Stimulated activated naive CD4-positive, alpha-beta T cell treated with Interleukin-2 at 50 U/mL for 16 hours (primary cell): ENCODE results near the gene NSL1.
"Not testable (repeated sequence)": the region's sequence is repeated elsewhere in the genome, so short reads cannot be mapped to it uniquely, and the experiment has no call there.

Experiments
- DNase-seq: peaks from one replicate; lab custom pipeline; 2025; lab: John Stamatoyannopoulos, UW

Gene NSL1

DNA sequence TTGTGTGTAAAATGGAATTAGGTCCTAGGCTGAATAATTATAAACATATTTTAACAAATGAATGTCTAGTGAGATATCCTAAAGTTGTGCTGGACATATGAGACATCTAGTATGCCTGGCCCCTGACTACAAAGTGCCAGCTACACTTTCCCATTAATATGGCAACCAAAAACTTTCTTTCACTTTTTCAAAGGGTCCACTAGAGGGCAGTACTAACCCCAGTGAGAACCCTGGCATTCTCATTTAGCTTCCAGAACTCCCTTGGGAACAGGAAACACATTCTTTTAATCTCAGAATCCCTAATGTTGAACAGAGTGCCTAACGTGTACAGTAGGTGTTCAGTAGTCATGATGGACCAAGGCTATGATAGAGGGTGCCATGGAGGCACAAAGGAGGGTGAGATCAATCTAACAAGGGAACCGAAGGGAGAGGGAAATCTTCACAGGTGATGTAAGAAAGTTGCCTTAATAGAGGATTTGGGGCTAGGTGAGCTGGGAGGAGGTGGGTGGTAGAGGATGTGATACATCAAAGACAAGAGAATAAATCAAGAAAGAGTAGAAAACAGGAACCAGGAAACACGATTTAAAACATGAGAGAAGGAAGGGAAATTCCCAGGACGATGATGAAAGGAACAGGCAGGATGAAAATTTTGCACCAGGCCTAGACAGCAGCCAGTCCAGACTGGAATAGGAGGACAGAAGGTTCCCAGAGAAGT lies 41.6 kb downstream of the NSL1 start:
- no peak for DNase-seq

DNA sequence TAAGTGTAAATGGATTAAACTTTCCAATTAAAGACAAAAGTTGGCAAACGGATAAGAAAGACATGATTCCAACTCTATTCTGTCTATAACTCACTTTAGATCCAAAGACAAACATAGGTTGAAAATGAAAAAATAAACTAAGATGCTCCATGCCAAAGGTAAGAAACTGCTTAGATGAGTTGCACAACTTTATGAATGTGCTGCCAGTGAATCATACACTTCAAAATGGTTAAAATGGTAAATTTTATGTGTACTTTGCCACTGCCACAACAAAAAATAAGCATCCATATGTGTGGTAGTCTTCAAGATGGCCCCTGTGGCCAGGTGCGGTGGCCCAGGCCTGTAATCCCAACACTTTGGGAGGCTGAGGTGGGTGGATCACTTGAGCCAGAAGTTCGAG lies 45.0 kb downstream of the NSL1 start:
- DNase-seq: no peak

DNA sequence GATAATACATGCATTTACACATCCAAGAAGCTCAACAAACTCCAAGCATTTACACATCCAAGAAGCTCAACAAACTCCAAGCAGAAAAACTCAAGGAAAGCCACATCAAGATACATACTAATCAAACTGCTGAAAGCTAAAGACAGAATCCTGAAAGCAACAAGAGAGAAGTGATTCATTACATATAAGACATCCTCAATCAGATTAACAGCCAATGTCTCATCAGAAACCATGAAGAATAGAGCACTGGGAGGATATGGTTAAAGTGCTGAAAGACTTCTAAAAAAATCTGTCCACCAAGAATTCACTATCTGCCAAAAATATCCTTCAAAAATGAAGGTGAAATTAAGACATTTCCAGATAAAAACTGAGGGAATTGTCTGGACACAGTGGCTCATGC lies 46.3 kb downstream of the NSL1 start:
- no peak for DNase-seq

DNA sequence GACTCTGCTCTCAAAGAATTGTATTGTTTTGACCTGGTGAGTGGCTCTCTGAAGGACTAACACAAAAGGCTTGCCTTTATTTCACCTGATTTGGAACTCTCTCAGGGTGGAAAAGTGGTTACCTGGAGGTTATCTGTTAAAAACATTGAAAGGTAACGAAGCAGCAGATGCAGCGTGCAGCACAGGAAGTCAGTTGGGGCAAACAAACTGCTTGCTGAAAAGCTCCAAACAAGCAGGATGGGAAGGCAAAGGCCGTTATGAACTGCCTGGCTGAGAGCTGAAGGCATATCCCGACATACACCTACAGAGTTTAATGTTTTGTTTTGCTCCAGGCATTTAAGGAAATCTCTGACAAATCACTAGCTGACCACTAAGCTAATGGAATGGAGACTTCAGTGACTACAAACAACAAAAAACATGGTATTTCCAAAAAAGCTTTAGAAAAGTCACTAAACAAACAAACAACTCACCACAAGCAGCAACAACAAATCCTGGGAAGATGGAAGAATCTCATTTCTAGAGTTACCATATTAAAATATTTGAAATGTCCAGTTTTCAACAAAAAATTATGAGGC lies 47.6 kb downstream of the NSL1 start:
- no peak for DNase-seq

DNA sequence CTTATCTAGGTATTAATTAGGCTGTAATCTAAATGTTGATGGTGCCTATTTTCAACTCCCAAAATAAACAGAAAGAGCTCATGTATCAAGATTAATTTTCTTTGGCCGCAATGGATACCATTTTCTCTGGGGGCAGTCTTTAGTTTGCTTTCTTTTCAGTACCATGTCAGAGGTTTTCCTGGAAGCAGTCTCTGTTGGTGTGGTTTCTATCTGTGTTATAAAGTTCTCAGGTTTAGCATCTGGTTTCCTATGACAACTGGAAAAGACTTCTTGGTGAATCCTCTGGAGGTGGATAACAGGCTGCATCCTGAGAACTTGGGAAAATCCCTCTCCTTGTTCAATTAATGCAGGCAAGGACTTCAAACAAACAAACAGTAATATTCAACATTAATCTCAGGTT lies 53.2 kb downstream of the NSL1 start:
- no peak for DNase-seq

DNA sequence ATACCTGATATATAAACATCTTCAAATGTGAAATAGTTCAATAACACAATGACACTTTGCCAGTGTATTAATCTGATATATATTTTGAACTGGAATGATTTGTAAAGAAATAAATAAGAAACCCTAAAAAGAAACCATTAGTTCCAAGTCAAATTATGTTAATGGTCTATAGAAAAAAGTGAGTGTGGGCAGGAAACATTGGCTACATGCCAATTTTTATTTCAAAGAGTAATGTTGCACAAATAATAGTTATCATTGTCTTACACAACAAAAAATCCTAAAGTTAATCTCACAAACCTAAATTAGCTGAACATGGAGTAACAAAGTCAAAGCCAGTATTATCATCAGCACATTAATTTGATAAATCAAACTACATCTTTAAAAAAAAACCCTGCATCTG lies 54.0 kb downstream of the NSL1 start:
- no peak for DNase-seq

DNA sequence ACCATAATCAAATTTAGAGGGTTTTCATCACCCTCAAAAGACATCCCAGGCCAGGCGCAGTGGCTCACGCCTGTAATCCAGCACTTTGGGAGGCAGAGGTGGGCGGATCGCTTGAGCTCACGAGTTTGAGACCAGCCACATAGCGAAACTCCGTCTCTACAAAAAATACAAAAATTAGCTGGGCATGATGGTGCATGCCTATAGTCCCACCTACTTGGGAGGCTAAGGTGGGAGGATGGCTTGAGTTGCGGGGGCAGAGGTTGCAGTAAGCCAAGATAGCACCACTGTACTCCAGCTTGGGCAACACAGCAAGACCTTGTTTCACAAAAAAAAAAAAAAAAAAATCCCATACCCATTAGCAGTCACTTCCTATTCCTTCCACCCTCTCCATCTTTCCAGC lies 58.5 kb downstream of the NSL1 start:
- DNase-seq: no peak

DNA sequence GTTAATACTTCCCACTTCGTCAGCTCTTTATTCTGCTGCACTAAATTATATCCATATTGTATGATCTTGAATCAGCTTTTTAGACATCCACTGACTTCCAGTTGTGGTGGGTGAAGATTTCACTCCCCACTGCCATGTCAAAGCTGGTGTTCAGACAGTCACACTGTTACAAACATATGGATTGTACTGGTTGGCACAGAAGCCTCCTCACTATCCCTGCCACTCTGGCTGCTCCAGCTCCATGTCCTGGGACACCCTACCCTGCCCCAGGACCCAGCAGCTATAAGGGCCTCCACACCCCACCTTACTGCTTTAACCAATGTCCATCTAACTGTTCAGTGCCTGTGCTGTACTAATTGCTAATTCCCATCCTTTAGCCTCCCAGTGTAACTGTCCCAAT lies 59.9 kb downstream of the NSL1 start:
- no peak for DNase-seq

DNA sequence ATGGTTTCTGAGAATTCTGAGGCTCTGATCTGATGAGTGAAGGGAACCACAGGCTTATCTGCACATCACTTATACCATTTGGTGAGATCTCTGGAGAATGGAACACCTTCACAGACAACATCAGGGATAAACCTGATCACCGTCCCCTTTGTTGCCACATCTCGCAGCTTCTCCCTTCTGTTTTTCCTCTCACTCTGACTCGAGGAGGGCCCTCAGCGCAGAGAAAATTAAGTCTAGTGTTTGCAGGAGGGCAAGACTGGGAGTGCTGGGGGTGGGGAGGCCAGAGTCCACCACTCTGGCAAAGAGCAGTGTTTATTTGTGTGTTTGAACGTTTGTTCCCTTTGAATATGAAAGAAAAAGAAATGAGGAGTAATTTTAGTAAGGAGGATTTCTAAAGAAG lies 63.0 kb downstream of the NSL1 start:
- no peak for DNase-seq

DNA sequence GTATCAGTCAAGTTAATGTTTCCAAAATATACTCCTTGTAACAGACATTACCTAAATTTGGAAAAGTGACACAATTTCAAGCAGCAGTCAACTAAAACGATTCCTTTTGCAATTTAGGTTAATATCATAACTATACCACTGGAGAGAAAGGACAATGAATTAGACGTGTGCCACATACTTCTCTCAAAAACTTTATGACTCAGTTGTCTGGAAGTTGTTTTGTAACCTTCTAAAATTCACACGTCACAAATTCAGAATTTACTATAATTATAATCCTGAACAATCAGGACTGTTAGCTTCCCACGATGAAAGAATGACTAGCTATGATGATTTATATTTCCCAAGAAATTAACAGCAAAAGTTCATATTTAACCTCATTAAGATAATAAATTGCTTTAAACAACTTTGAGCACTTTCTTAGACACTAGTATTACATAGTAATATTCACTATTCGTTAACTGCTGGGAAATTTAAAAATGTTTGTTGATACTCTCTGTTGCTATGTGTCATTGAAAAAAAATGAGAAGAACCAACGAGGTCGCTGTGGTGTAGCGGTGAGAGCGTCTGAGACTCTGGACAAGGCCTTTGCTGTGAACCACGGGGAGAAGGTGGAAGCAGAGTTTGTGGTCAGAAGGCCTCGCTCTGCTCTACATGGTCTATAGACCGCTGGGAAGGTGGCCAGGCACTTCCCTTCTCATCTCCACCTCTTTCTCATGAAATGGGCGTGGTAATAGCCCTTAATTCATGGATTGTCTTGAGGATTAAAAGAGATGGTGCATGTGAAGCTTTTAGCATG lies 64.0 kb downstream of the NSL1 start:
- peak; percentile 18 for DNase-seq

DNA sequence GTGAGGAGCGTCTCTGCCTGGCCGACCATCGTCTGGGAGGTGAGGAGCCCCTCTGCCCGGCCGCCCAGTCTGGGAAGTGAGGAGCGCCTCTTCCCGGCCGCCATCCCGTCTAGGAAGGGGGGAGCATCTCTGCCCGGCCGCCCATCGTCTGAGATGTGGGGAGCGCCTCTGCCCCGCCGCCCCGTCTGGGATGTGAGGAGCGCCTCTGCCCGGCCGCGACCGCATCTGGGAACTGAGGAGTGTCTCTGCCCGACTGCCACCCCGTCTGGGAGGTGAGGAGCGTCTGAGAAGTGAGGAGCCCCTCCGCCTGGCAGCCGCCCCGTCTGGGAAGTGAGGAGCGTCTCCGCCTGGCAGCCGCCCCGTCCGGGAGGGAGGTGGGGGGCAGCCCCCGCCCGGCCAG lies 66.9 kb downstream of the NSL1 start:
- not testable (repeated sequence) for DNase-seq

DNA sequence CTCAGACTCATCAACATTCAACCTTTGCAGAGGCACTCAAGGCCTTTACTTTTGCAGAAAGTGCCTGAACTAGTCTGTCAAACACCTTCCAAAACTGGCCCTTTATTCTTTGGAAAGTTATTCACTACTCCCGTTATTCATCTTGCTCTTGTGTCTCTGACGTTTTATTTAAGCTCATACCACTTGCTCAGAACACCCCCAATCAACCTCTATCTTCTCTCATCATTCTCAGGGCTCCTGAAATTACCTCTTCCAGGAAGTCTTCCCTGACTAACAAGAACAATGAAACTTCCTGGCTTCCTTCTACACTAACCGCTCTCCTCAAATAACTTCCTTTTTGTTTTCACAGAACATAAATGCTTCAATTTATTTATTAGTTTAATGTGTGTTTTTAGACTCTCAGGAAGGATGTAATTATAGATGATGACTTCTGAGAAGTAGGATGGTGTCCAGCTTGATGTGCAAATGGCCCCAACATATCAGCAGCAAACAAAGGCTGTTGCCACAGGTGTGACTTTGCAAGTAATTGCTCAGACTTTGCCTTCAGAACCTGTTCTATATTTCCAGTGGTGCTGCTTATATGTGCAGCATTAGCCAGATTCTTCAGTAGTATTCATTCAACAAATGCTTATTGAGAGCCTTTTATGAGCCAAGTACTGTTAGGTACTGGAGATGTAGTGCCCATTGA lies 69.2 kb downstream of the NSL1 start:
- no peak for DNase-seq

DNA sequence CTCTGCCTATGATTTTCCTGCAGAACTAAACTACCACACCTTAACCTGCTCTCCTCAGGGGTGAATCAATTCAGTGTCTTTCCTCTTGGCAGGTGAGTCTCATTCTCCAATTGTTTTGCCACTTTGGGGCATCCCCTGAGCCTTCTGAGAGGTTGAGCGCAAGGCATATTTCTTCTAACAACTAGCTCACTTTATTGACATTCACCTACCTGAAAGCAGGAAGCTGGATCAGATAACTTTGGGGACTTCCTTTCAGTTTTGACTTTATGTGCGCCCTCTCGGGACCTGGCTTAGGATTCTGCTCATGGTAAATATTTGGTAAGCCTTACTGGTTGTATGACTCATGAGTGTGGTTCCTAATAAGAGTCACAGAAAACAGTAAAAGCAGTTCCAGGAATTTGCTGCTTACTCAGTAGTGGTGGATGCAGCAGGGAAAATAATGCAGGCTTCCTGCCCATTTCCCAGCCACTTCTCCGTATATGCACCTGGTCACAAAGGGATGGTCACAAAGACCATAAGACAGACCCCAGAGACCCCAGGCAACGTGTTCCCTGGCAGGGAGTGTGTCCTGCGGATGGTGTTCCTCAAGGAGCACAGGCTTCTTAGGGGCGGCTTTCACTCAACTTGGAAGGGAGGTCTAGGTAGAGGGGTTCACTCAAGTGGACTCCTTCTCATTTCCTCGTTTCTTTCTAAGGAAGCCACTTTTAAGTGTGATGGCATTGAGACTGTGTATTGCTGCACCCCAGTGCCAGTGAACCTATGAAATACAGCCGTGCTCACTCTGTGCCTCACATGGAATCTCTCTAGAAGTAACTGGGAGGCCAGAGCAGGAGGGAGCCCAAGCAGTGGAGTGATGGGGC lies 70.0 kb downstream of the NSL1 start:
- DNase-seq: peak; percentile 24

DNA sequence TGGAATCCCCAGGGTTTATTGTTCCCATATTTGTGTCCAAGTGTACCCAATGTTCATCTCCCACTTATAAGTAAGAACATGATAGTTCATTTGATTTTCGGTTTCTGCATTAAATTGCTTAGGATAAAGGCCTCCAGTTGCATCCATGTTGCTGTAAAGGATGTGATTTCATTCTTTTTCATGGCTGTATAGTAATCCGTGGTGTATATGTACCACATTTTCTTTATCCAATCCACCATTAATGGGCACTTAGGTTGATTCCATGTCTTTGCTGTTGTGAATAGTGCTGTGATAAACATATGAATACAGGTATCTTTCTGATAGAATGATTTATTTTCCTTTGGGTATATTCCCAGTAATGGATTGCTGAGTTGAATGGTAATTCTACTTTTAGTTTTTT lies 71.9 kb downstream of the NSL1 start:
- no peak for DNase-seq

DNA sequence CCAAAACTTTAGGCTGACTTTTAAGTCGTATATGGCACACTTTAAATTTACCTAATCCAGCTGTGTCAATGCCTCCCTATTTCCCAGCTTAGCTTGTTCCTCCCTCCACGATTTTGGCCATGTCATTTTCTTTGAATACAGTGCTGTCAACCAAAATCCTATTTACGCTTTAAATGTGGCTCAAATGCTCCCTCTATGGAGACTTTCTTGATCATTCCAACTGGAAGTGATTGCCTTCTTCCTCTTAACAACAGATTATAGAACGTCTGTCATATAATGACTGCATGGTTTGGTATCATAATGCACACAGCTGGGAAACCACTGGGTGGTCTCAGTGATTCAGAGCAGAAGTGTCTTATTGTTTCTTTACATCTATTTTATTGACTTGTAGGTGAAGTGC lies 73.1 kb downstream of the NSL1 start:
- DNase-seq: no peak

DNA sequence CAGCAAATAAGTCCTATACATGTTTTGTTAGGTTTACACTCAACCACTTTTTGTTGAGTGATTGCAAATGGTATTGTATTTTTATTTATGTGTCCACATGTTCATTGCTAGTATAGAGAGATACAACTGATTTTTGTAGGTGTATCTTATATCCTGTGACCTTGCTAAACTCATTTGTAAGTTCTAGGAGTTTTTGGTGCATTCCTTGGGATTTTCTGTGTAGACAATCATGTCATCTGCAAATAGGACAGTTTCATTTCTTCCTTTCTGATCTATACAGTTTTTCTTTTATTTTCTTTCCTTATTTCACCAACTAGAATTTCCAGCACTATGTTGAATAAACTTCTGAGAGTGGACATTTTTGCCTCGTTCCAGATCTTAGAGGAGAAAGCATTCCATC lies 75.4 kb downstream of the NSL1 start:
- DNase-seq: no peak

DNA sequence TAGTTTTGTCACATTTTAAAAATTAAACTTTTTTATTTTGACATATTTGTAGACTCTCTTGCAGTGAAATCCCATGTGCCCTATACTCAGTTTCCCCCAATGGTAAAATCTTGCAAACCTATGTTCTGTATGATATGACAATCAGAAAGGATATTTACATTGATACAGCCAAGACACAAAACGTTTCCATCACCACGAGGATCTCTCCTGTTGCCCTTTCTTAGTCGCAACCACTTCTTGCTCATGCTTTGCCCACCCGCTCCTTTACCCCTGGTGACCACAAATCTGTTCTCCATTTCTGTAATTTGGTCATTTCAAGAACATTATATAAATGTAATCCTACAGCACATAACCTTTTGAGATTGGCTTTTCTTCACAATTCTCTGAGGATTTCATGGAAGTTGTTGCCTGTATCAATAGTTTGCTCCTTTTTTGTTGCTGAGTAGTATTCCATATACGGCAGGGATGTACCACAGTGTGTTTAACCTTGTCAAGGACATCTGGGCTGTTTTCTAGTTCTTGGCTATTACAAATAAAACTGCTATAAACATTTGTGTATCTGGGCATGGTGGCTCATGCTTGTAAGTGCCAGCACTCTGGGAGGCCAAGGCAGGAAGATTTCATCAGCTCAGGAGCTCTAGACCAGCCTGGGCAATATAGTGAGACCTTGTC lies 78.0 kb downstream of the NSL1 start:
- DNase-seq: no peak

DNA sequence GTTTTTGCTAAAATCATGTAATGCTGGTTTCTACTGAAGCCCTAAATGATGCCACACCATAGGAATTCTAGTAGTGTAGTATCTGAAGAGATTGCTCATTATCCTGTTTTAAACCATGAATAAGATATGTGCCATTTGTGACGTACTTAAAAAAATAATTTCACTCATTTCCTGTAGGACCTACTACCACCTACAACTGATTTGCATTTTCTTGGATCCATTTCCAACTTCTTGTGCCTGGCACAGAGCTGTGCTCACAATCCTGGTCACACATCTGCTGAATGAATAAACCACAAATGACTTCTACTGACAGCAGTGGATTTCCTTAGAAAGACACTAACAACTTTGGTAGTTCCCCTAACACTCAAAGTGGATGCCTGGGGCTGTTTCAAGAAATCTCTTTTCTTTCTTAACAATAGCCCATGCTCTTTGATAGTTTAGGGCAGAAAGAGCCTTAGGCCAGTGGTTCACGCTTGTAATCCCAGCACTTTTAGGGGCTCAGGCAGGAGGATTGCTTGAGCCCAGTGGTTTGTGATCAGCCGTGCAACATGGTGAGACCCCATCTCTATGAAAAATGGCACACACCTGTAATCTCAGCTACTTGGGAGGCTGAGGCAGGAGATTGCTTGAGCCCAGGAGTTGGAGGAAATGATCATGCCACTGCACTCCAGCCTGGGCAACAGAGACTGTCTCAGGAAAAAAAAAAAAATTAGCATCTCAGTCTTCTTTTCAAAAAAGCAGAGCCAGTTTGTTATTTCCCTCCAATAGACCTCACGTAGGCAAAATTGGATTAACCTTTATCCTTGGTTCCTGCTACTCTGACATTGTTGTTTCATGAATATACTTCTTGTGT lies 78.9 kb downstream of the NSL1 start:
- no peak for DNase-seq

DNA sequence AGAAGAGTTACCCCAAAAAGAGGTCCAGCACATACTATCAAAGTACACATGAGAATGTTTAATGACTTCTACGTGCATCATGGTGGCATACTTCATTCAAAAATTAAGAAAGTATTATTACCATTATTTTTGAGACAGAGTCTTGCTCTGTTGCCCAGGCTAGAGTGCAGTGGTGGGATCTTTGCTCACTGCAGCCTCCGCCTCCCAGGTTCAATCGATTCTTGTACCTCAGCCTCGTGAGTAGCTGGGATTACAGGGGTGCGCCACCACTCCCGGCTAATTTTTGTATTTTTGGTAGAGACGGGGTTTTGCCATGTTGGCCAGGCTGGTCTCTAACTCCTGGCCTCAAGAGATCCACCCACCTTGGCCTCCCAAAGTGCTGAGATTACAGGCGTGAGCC lies 79.6 kb downstream of the NSL1 start:
- DNase-seq: not testable (repeated sequence)

DNA sequence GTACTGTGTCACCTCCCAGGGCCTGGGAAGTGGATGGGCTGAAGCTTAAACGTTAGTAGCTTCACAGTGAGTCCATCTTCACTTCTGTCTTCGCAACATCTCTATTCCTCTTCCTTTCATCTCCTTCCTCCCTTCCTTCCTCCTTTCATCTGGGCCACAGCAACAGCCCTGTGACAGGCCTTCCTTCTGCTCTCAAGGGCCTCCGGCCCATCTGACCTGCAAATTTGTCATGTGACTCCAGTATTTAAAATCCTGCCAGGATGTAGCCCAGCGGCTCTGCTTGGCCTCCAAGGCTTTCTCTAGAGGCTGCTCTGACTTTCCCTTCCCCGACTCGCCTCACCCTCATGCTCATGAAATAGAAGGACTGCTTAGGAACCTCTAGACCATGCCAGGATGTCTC lies 81.0 kb downstream of the NSL1 start:
- no peak for DNase-seq
